HG02970 (cell line): ENCODE results near the gene HAO2.
"Not testable (repeated sequence)": the region's sequence is repeated elsewhere in the genome, so short reads cannot be mapped to it uniquely, and the experiment has no call there.

ENCODE experiments used
- ATAC-seq: cut with Tn5 transposase; IDR thresholded peaks from one replicate; pipeline ENCODE4 v1.9.1; 2021; ENCODE audit warnings: mild to moderate bottlenecking, moderate library complexity, moderate number of reproducible peaks; ENCODE audit not compliant: unreplicated experiment, low FRiP score

The HAO2 gene

GRCh38 chr1:119341372-119341947 lies 27.1 kb upstream of the HAO2 start:
- ATAC-seq = no peak

GRCh38 chr1:119345398-119345797 lies 23.2 kb upstream of the HAO2 start:
- no peak for ATAC-seq

GRCh38 chr1:119347858-119348257 lies 20.7 kb upstream of the HAO2 start:
- peak; percentile 67 for ATAC-seq

GRCh38 chr1:119348941-119349340 lies 19.6 kb upstream of the HAO2 start:
- no peak for ATAC-seq

GRCh38 chr1:119350866-119351265 lies 17.7 kb upstream of the HAO2 start:
- not testable (repeated sequence) for ATAC-seq

- no peak for ATAC-seq
These were observed 16.6 kb upstream of the HAO2 start for GRCh38 chr1:119351997-119352396.

- no peak for ATAC-seq
These were observed 14.7 kb upstream of the HAO2 start for GRCh38 chr1:119353836-119354235.

- ATAC-seq = no peak
These were observed 9.9 kb upstream of the HAO2 start for GRCh38 chr1:119358636-119359035.

GRCh38 chr1:119359730-119360129 lies 8.9 kb upstream of the HAO2 start:
- ATAC-seq = no peak

- ATAC-seq = no peak
These were observed 7.4 kb upstream of the HAO2 start for GRCh38 chr1:119361205-119361604.

GRCh38 chr1:119361620-119362344 lies 6.8 kb upstream of the HAO2 start:
- no peak for ATAC-seq

GRCh38 chr1:119363162-119363561 lies 5.4 kb upstream of the HAO2 start:
- ATAC-seq = no peak

GRCh38 chr1:119364640-119365039 lies 3.9 kb upstream of the HAO2 start:
- no peak for ATAC-seq

- ATAC-seq = no peak
These were observed 2.2 kb upstream of the HAO2 start for GRCh38 chr1:119366424-119366823.

- ATAC-seq = no peak
These were observed 1.0 kb upstream of the HAO2 start for GRCh38 chr1:119367432-119368124.

GRCh38 chr1:119370748-119371147 lies 2.2 kb downstream of the HAO2 start:
- no peak for ATAC-seq

GRCh38 chr1:119371815-119372214 lies 3.2 kb downstream of the HAO2 start:
- no peak for ATAC-seq

GRCh38 chr1:119372503-119373086 lies 4.0 kb downstream of the HAO2 start:
- ATAC-seq = no peak

GRCh38 chr1:119373465-119373864 lies 4.9 kb downstream of the HAO2 start:
- ATAC-seq = no peak

- no peak for ATAC-seq
These were observed 5.8 kb downstream of the HAO2 start for GRCh38 chr1:119374208-119374874.

GRCh38 chr1:119375366-119375765 lies 6.8 kb downstream of the HAO2 start:
- ATAC-seq = no peak
